HG03342 (cell line): ENCODE results near the gene RAB12.

Experiments used
- ATAC-seq: cut with Tn5 transposase; IDR thresholded peaks from one replicate; pipeline ENCODE4 v1.9.1; 2021; ENCODE audit warnings: mild to moderate bottlenecking, moderate library complexity; ENCODE audit not compliant: unreplicated experiment

Gene RAB12

DNA sequence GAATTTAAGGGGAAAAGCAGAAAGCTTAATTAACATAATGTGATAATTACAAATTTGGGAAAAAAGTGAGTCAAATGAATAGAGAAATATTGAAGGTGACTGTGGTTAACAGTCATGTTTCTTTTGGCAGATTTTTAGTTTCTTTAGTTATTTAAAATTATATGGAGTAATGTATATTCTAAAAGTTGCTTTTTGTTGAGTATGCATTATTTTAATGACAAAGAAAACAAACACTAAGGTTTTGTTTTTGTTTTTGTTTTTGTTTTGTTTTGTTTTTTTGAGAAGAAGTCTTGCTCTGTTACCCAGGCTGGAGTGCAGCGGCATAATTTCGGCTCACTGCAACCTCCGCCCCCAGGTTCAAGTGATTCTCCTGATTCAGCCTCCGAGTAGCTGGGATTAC is 65.8 kb downstream of the RAB12 start:
- no peak for ATAC-seq

DNA sequence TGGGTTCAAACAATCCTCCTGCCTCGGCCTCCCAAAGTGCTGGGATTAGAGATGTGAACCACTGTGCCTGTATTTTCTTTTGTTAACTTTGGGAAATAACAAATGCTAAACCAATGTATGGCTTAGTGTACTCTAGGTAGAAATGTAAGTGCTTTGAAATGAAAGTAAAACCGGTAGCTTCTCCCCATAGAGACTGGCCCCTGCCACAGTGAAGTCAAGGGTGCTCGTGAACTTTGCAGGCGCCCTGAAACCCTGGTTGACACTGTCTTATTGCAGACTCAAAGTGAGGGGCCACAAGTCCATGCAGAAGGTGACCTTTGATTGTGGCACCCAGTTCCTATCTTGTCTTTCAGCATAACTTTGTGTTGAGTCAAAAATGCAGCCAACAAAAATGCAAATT is 72.0 kb downstream of the RAB12 start:
- ATAC-seq = no peak

- ATAC-seq = no peak
Observed at GRCh38 chr18:8684577-8684976, 75.3 kb downstream of the RAB12 start.

- ATAC-seq = no peak
Observed at GRCh38 chr18:8685141-8685913, 76.1 kb downstream of the RAB12 start.

GRCh38 chr18:8685914-8686216 is 76.6 kb downstream of the RAB12 start:
- ATAC-seq = no peak

- no peak for ATAC-seq
Observed at GRCh38 chr18:8686611-8687010, 77.4 kb downstream of the RAB12 start.

GRCh38 chr18:8688216-8688800 is 79.1 kb downstream of the RAB12 start:
- no peak for ATAC-seq

DNA sequence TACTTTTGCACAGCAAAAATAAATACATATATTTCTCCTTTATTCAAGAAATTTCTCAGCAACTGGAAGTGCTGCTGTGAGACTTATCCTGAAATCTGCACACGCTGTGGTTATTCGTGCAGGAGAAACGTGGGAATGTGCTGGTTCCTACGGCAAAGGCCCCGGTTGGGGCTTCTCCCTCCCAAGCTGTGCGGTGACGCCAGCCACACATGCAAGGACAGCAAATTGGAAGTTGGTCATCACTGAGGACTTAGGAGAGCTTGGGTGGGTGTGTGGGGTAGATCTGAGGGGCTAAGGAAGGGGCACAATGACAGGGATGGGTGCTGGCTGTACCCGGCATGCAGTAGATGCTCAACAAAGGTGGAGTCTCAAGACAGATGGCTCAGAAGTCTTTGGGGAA is 79.6 kb downstream of the RAB12 start:
- ATAC-seq = no peak
